ENCODE measurements around the gene UPK3A. TPM values are rescaled to one million over a fixed set of nuclear protein-coding genes. Genes with fewer than 3 reads are reported as not detected.

Gene UPK3A
- total and polyA plus RNA-seq, 2 of the 13 experiments (the other 11 are each of a cell fraction or from before 2014, with no cell fraction given), result 10.5 to 13.8 TPM

GRCh38 chr22:45280587-45280980 is 4.2 kb upstream of the UPK3A start:
- Histone ChIP-seq H3K79me2 (ENCODE audit: insufficient read depth, low read length) (no peaks in the 10 kb centered on the region), H3K4me2 (ENCODE audit: low read depth, low read length) (peak overlapping the region; percentile 70), H3K27me3 (ENCODE audit: control insufficient read depth in 1 of 2, insufficient read depth in 2 of 2, low read length in 2 of 2) (no peaks in the 10 kb centered on the region), H2AFZ (ENCODE audit: low read length) (no peak overlapping the region), H3K9ac (ENCODE audit: insufficient read depth, low read depth, low read length) (peak overlapping the region; percentile 75), H3K36me3 (replicated peaks in 1 of 2; ENCODE audit: control insufficient read depth in 1 of 2, insufficient read depth in 2 of 2, low read length in 2 of 2) (no peaks in the 10 kb centered on the region), H4K20me1 (ENCODE audit: insufficient read depth, low read length) (no peaks in the 10 kb centered on the region), H3K4me1 (ENCODE audit: insufficient read depth, low read length) (peaks cover 88% of the 10 kb centered on the region), H3K27ac (ENCODE audit: extremely low read length, insufficient read depth, low read length) (peak overlapping the region; percentile 98), H3K4me3 (replicated peaks in 1 of 3; ENCODE audit: insufficient read depth in 1 of 3, low read depth in 2 of 3, low read length in 3 of 3) (peak overlapping the region in 2 of 3 experiments; percentile 13 to 46; a peak in 5 of 6 replicates), H3K9me3 (ENCODE audit: low read length) (no peaks in the 10 kb centered on the region)
- intact Hi-C loops (cut with micrococcal nuclease; ENCODE audit: unreplicated experiment), result no loop called here
- 16% methylated on average over 3 of the region's 3 CpGs for WGBS (ENCODE audit: low lambda C conversion rate)
- in situ Hi-C loops (cut with HindIII; ENCODE audit: extremely low pct_ligation_motif_present, low pct_unique_long_range_greater_than_20kb), result no loop called here
- no peak for ATAC-seq
- ChIA-PET POLR2A (interaction anchor here (0.8 to 1.6 kb wide), 3 partner anchors 8 to 34 kb away, joined by 3 to 4 read pairs (median 4); no protein-coding TSS in a partner anchor), CTCF (ENCODE audit: low intra/inter-chr PET ratio, low total read pairs) (no interaction called here)
- DNase-seq (ENCODE audit: low spot score), result no peak
- no peak for FAIRE-seq
- no TSS peak for BruUV-seq (replicated peaks)
- 0 out of 2 replicates have a peak, but pooled peaks have one; percentile 8 for TF ChIP-seq ZBTB7B (CRISPR knock-in tag; IDR thresholded peaks at IDR 0.05)
- 0 out of 2 replicates have a peak, but pooled peaks have one; percentile 1 for TF ChIP-seq ZNF460 (CRISPR knock-in tag; IDR thresholded peaks at IDR 0.05; ENCODE audit: borderline replicate concordance)
- TF ChIP-seq ZNF34 (CRISPR knock-in tag; IDR thresholded peaks at IDR 0.05; ENCODE audit: borderline replicate concordance), result no peak
- TF ChIP-seq RCOR2 (CRISPR knock-in tag; IDR thresholded peaks at IDR 0.05), result no peak
- TF ChIP-seq PHF21A (CRISPR knock-in tag; IDR thresholded peaks at IDR 0.05), result 0 out of 2 replicates have a peak, but pooled peaks have one; percentile 15
- peak; percentile 87 for TF ChIP-seq MLX (CRISPR knock-in tag; IDR thresholded peaks at IDR 0.05)
- no peak for TF ChIP-seq ISL2 (CRISPR knock-in tag; IDR thresholded peaks at IDR 0.05)
- 0 out of 2 replicates have a peak, but pooled peaks have one; percentile 18 for TF ChIP-seq MLXIP (CRISPR knock-in tag; IDR thresholded peaks at IDR 0.05; ENCODE audit: borderline replicate concordance)
- no peak for TF ChIP-seq SIX4 (CRISPR knock-in tag; IDR thresholded peaks at IDR 0.05)
- no peak for TF ChIP-seq ZFP82 (CRISPR knock-in tag; IDR thresholded peaks at IDR 0.05; ENCODE audit: borderline replicate concordance)
- TF ChIP-seq SAP130 (CRISPR knock-in tag; IDR thresholded peaks at IDR 0.05; ENCODE audit: low read depth), result peak; percentile 31; the same call in 1 of the 2 replicates
- peak; percentile 29; the same call in 1 of the 2 replicates for TF ChIP-seq YEATS2 (CRISPR knock-in tag; IDR thresholded peaks at IDR 0.05; ENCODE audit: borderline replicate concordance)
- TF ChIP-seq ZNF580 (CRISPR knock-in tag; IDR thresholded peaks at IDR 0.05; ENCODE audit: borderline replicate concordance, low read depth), result peak; percentile 40; the same call in 1 of the 2 replicates
- no peak for TF ChIP-seq RXRB (CRISPR knock-in tag; IDR thresholded peaks at IDR 0.05; ENCODE audit: borderline replicate concordance)
- TF ChIP-seq BCL6 (CRISPR knock-in tag; IDR thresholded peaks at IDR 0.05), result peak; percentile 55; the same call in 1 of the 2 replicates
- TF ChIP-seq EP300 (IDR thresholded peaks at IDR 0.05; ENCODE audit: low read depth in 2 of 2, low read length in 2 of 2), result peak in 1 of 2 experiments; percentile 49; a peak in 2 of 4 replicates
- TF ChIP-seq EP300 (CRISPR knock-in tag; IDR thresholded peaks at IDR 0.05; ENCODE audit: borderline replicate concordance), result no peak
- TF ChIP-seq ZNF704 (CRISPR knock-in tag; IDR thresholded peaks at IDR 0.05; ENCODE audit: borderline replicate concordance), result no peak
- TF ChIP-seq JDP2 (CRISPR knock-in tag; IDR thresholded peaks at IDR 0.05; ENCODE audit: borderline replicate concordance), result no peak
